Measurements from ENCODE around the gene ATP12A.

The ATP12A gene

GRCh38 chr13:24663586-24663985 lies 16.6 kb upstream of the ATP12A start:
- H3K36me3 ChIP-seq (ENCODE audit: control insufficient read depth, insufficient read depth, low read length): no peaks in the 10 kb centered on the region
- no peaks in the 10 kb centered on the region for H3K4me1 ChIP-seq (ENCODE audit: control insufficient read depth, insufficient read depth, low read length)
- no peaks in the 10 kb centered on the region for H3K9me3 ChIP-seq (ENCODE audit: control insufficient read depth, insufficient read depth, low read length)
- H3K27ac ChIP-seq (ENCODE audit: low read depth, low read length): no peak overlapping the region
- H3K4me3 ChIP-seq (ENCODE audit: low read depth, low read length): no peak overlapping the region
- no peak overlapping the region for H3K9ac ChIP-seq (ENCODE audit: low read depth, low read length)
- no peaks in the 10 kb centered on the region for H3K27me3 ChIP-seq (ENCODE audit: control insufficient read depth, insufficient read depth, low read length)

- Histone ChIP-seq H3K9me3 (ENCODE audit: control insufficient read depth, insufficient read depth, low read length) (no peaks in the 10 kb centered on the region), H3K9ac (ENCODE audit: low read depth, low read length) (no peak overlapping the region), H3K27me3 (ENCODE audit: control insufficient read depth, insufficient read depth, low read length) (no peaks in the 10 kb centered on the region), H3K4me1 (ENCODE audit: control insufficient read depth, insufficient read depth, low read length) (no peaks in the 10 kb centered on the region), H3K27ac (ENCODE audit: low read depth, low read length) (no peak overlapping the region), H3K36me3 (ENCODE audit: control insufficient read depth, insufficient read depth, low read length) (no peaks in the 10 kb centered on the region), H3K4me3 (ENCODE audit: low read depth, low read length) (no peak overlapping the region)
These were observed 15.3 kb upstream of the ATP12A start for GRCh38 chr13:24664726-24665409.

DNA sequence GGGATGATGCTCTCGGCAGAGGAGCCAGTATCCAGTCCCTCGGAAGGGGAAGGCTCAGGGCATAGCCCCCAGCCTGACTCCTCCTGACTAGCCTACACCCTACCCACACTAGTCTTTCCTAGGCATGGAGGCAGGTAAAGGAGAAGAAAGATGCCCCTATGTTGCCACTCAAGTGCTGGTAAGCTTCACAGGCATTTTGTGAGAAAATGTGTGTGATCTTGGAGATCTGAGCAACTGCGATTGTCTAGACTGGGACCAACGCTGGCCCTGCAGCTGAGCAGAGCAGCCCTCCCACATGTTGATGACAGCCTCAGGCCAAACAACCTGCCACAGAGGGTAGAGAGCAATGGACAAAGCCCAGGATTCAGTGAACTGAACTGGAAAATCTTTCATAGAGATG lies 11.7 kb upstream of the ATP12A start:
- H3K27ac ChIP-seq (ENCODE audit: low read depth, low read length): no peak overlapping the region
- H3K4me1 ChIP-seq (ENCODE audit: control insufficient read depth, insufficient read depth, low read length): peaks cover 7% of the 10 kb centered on the region
- no peak overlapping the region for H3K4me3 ChIP-seq (ENCODE audit: low read depth, low read length)
- no peaks in the 10 kb centered on the region for H3K27me3 ChIP-seq (ENCODE audit: control insufficient read depth, insufficient read depth, low read length)
- H3K36me3 ChIP-seq (ENCODE audit: control insufficient read depth, insufficient read depth, low read length): no peaks in the 10 kb centered on the region
- no peaks in the 10 kb centered on the region for H3K9me3 ChIP-seq (ENCODE audit: control insufficient read depth, insufficient read depth, low read length)
- H3K9ac ChIP-seq (ENCODE audit: low read depth, low read length): no peak overlapping the region

DNA sequence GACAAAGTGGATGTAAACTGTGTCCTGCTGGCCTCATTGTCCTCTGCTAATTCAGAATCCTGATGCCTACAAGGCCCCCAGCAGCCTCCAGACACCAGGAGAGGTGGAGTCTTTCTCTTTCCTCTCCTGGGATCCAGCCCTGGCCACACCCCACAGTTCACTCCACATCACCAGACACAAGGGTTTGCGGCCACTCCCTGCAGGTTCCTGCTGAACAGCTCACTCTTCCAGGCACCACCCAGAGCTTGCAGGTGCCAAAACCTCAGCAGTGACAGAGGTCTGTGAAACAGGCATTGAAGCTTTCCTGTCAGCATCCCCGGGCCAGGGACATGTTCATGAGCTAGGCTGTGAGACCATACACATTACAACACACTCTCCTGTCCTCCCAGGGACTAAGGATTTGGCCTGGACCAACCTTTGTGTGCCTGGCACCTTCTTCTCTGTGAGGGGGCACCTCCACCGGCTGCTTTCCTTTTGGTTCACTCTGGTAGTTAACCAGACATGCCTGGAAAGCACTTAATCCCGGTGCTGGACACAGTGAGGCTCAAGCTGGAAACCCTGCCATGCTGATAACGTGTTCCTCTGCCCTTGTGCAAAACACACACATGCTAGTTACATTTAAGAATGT lies 11.1 kb upstream of the ATP12A start:
- Histone ChIP-seq H3K4me3 (ENCODE audit: low read depth, low read length) (no peak overlapping the region), H3K9me3 (ENCODE audit: control insufficient read depth, insufficient read depth, low read length) (no peaks in the 10 kb centered on the region), H3K36me3 (ENCODE audit: control insufficient read depth, insufficient read depth, low read length) (no peaks in the 10 kb centered on the region), H3K27me3 (ENCODE audit: control insufficient read depth, insufficient read depth, low read length) (no peaks in the 10 kb centered on the region), H3K4me1 (ENCODE audit: control insufficient read depth, insufficient read depth, low read length) (peaks cover 7% of the 10 kb centered on the region), H3K9ac (ENCODE audit: low read depth, low read length) (no peak overlapping the region), H3K27ac (ENCODE audit: low read depth, low read length) (no peak overlapping the region)

- H3K27ac ChIP-seq (ENCODE audit: low read depth, low read length): no peak overlapping the region
- no peaks in the 10 kb centered on the region for H3K27me3 ChIP-seq (ENCODE audit: control insufficient read depth, insufficient read depth, low read length)
- no peaks in the 10 kb centered on the region for H3K36me3 ChIP-seq (ENCODE audit: control insufficient read depth, insufficient read depth, low read length)
- no peak overlapping the region for H3K9ac ChIP-seq (ENCODE audit: low read depth, low read length)
- H3K4me3 ChIP-seq (ENCODE audit: low read depth, low read length): no peak overlapping the region
- H3K4me1 ChIP-seq (ENCODE audit: control insufficient read depth, insufficient read depth, low read length): peaks cover 7% of the 10 kb centered on the region
- H3K9me3 ChIP-seq (ENCODE audit: control insufficient read depth, insufficient read depth, low read length): no peaks in the 10 kb centered on the region
These were observed 10.0 kb upstream of the ATP12A start for GRCh38 chr13:24670174-24670573.

GRCh38 chr13:24670961-24671381 lies 9.2 kb upstream of the ATP12A start:
- Histone ChIP-seq H3K27ac (ENCODE audit: low read depth, low read length) (no peak overlapping the region), H3K4me3 (ENCODE audit: low read depth, low read length) (0 out of 2 replicates have a peak overlapping the region, but pooled peaks have one; percentile 32), H3K4me1 (ENCODE audit: control insufficient read depth, insufficient read depth, low read length) (peaks cover 7% of the 10 kb centered on the region), H3K9me3 (ENCODE audit: control insufficient read depth, insufficient read depth, low read length) (no peaks in the 10 kb centered on the region), H3K9ac (ENCODE audit: low read depth, low read length) (no peak overlapping the region), H3K36me3 (ENCODE audit: control insufficient read depth, insufficient read depth, low read length) (no peaks in the 10 kb centered on the region), H3K27me3 (ENCODE audit: control insufficient read depth, insufficient read depth, low read length) (no peaks in the 10 kb centered on the region)

GRCh38 chr13:24671386-24672113 lies 8.7 kb upstream of the ATP12A start:
- H3K27ac ChIP-seq (ENCODE audit: low read depth, low read length): no peak overlapping the region

DNA sequence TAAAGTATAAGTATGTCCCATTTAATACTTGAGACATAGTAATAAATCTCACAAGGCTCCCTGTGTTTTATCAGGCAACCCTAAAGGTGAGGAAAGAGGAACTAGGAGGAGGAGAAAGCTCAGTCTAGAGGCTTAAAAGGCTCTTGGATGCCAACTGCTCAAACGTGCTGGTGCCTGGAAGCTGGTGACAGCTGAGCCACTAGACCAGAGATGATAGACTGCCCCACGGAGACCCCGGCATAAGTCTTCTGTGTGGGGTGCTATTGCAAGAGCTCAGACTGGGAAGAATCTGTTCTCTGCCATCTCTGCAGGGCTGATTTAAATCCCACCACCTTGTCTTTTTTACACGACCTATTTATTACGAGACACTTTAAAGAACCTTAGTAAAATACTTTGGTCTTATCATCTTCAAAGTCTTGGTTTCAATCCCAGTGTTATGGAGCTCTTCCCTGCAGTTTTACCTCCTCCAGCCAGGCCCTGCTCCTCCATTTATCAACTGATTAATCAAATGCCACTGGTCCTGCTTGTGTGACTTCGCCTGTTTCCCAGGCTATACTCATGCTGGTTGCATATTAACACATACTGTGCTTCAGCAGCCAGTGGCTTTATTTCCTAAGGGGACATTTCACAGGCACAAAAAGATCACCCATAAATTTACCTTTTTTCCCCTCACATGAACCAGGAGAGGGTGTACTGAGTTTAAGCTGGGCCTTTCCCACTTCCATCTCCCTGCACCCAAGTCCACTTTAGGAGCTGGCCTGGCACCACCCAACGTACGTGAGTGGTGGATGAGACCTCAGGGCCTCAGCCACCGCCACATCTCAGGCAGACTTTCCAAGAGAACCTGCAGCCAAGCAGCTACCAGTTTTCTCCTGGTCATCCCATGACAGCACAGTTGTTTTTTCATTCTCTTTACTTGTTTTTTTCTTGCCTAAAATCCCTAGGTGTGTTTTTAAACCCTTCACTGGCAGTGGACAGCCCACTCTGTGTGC lies 7.8 kb upstream of the ATP12A start:
- H3K36me3 ChIP-seq (ENCODE audit: control insufficient read depth, insufficient read depth, low read length): no peaks in the 10 kb centered on the region
- no peaks in the 10 kb centered on the region for H3K27me3 ChIP-seq (ENCODE audit: control insufficient read depth, insufficient read depth, low read length)
- H3K9me3 ChIP-seq (ENCODE audit: control insufficient read depth, insufficient read depth, low read length): no peaks in the 10 kb centered on the region
- no peak overlapping the region for H3K9ac ChIP-seq (ENCODE audit: low read depth, low read length)
- no peak overlapping the region for H3K27ac ChIP-seq (ENCODE audit: low read depth, low read length)
- H3K4me3 ChIP-seq (ENCODE audit: low read depth, low read length): no peak overlapping the region
- H3K4me1 ChIP-seq (ENCODE audit: control insufficient read depth, insufficient read depth, low read length): peaks cover 7% of the 10 kb centered on the region

More at GRCh38 chr13:24671386-24672113, 8.7 kb upstream of the ATP12A start:
- Histone ChIP-seq H3K4me1 (ENCODE audit: control insufficient read depth, insufficient read depth, low read length) (peaks cover 7% of the 10 kb centered on the region), H3K36me3 (ENCODE audit: control insufficient read depth, insufficient read depth, low read length) (no peaks in the 10 kb centered on the region), H3K4me3 (ENCODE audit: low read depth, low read length) (0 out of 2 replicates have a peak overlapping the region, but pooled peaks have one; percentile 32), H3K9ac (ENCODE audit: low read depth, low read length) (no peak overlapping the region), H3K27me3 (ENCODE audit: control insufficient read depth, insufficient read depth, low read length) (no peaks in the 10 kb centered on the region), H3K9me3 (ENCODE audit: control insufficient read depth, insufficient read depth, low read length) (no peaks in the 10 kb centered on the region)

DNA sequence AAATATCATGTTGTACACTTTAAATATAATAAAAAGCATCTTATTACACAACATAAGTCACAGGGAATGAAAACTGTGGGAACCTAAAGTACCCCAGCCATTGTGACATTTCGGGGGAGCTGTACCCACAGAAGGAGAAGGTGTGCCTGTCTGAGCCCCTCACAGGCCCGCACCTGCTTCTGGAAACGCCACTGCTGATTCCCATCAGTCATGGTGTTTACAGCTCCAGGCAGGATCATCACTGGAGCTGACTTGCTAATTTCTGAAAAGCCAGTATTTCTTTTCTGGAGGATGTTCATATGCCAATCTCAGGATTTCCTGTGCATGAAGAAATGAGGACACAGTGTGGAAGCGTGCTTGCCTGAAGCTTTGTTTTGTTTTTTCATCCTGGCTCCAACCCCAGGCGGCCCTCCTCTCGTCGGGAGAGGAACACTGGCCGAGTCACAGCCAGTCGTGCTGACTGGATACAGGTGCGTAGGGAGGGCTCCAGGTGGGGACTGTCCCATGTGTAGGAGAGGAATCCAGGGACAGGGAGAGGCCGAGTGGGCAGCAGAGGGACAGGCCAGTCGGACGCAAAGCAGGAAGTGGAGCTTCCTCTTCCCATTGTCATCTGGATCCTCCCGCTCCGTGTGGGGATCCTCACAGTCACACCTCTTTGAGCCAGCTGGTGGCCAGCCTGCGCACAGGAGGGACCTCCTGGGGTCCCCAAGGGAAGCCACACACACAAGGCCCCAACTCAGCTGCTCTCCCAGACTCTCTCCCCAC lies 4.2 kb upstream of the ATP12A start:
- Histone ChIP-seq H3K27ac (ENCODE audit: low read depth, low read length) (no peak overlapping the region), H3K36me3 (ENCODE audit: control insufficient read depth, insufficient read depth, low read length) (no peaks in the 10 kb centered on the region), H3K4me1 (ENCODE audit: control insufficient read depth, insufficient read depth, low read length) (peaks cover 3% of the 10 kb centered on the region), H3K9ac (ENCODE audit: low read depth, low read length) (no peak overlapping the region), H3K9me3 (ENCODE audit: control insufficient read depth, insufficient read depth, low read length) (no peaks in the 10 kb centered on the region), H3K4me3 (ENCODE audit: low read depth, low read length) (no peak overlapping the region), H3K27me3 (ENCODE audit: control insufficient read depth, insufficient read depth, low read length) (peaks cover 23% of the 10 kb centered on the region)

DNA sequence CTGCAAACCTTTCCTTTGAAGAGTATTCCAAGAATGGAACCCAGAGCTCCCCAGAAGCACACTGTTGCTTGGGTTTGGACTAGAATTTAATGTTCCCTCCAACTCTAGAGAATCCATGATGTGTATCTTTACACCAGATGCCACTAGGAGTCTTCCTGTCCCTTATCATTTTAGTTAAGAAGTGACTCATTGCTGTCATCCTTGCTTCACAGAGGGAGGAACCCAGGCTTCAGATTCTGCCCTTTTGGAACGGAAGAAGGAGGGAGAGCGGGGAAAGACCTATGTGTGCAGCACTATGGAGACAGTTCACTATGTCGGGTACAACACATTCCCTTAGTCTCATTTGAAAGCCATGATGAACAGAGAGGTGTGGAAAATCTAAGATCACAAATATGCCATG lies 2.1 kb upstream of the ATP12A start:
- H3K9ac ChIP-seq (ENCODE audit: low read depth, low read length): no peak overlapping the region
- H3K9me3 ChIP-seq (ENCODE audit: control insufficient read depth, insufficient read depth, low read length): no peaks in the 10 kb centered on the region
- no peak overlapping the region for H3K27ac ChIP-seq (ENCODE audit: low read depth, low read length)
- no peaks in the 10 kb centered on the region for H3K36me3 ChIP-seq (ENCODE audit: control insufficient read depth, insufficient read depth, low read length)
- H3K27me3 ChIP-seq (ENCODE audit: control insufficient read depth, insufficient read depth, low read length): peaks cover 32% of the 10 kb centered on the region
- no peak overlapping the region for H3K4me3 ChIP-seq (ENCODE audit: low read depth, low read length)
- no peaks in the 10 kb centered on the region for H3K4me1 ChIP-seq (ENCODE audit: control insufficient read depth, insufficient read depth, low read length)
